Stimulated activated CD4-positive, alpha-beta T cell treated with anti-CD3 and anti-CD28 coated beads, Interleukin-4, amount 100 ng/mL, for 24 hours (primary cell): ENCODE data around the gene DNAJB9.
"Not testable (repeated sequence)": the region's sequence is repeated elsewhere in the genome, so short reads cannot be mapped to it uniquely, and the experiment has no call there.

Experiments
- DNase-seq: peaks from one replicate; pipeline ENCODE4 v3.0.0-alpha.2; 2020

DNAJB9 gene

GRCh38 chr7:108569381-108570145, at the start of gene DNAJB9, which contains the start of gene THAP5:
Gene DNAJB9 (plus strand): TSS chr7:108569874. CDS start chr7:108571727, 1,853 bp downstream.
Gene THAP5 (minus strand): TSS chr7:108569706. CDS start chr7:108569569, 137 bp downstream.
- DNase-seq: peak; percentile 100

GRCh38 chr7:108522780-108523179, 46.9 kb upstream of the DNAJB9 start:
- DNase-seq: no peak

- no peak for DNase-seq
These were observed 44.2 kb upstream of the DNAJB9 start for GRCh38 chr7:108525327-108525984.

GRCh38 chr7:108525985-108526767, 43.5 kb upstream of the DNAJB9 start, which contains the start of gene PNPLA8:
Gene PNPLA8 (minus strand): TSS chr7:108526135. CDS start chr7:108515491, 10,644 bp downstream.
- peak; percentile 100 for DNase-seq

GRCh38 chr7:108526768-108527017, 43.0 kb upstream of the DNAJB9 start:
- no peak for DNase-seq

GRCh38 chr7:108528183-108528712, 41.4 kb upstream of the DNAJB9 start:
- no peak for DNase-seq

GRCh38 chr7:108529341-108529740, 40.3 kb upstream of the DNAJB9 start:
- DNase-seq: no peak

- no peak for DNase-seq
These were observed 36.0 kb upstream of the DNAJB9 start for GRCh38 chr7:108533712-108534111.

GRCh38 chr7:108535257-108535656, 34.4 kb upstream of the DNAJB9 start:
- no peak for DNase-seq

GRCh38 chr7:108535744-108536143, 33.9 kb upstream of the DNAJB9 start:
- DNase-seq: no peak

GRCh38 chr7:108537229-108537628, 32.4 kb upstream of the DNAJB9 start:
- no peak for DNase-seq

GRCh38 chr7:108538236-108538635, 31.4 kb upstream of the DNAJB9 start:
- not testable (repeated sequence) for DNase-seq

- DNase-seq: not testable (repeated sequence)
These were observed 31.0 kb upstream of the DNAJB9 start for GRCh38 chr7:108538685-108539084.

GRCh38 chr7:108541478-108541877, 28.2 kb upstream of the DNAJB9 start:
- no peak for DNase-seq

- not testable (repeated sequence) for DNase-seq
These were observed 21.4 kb upstream of the DNAJB9 start for GRCh38 chr7:108548141-108548896.

- DNase-seq: not testable (repeated sequence)
These were observed 13.0 kb upstream of the DNAJB9 start for GRCh38 chr7:108556665-108557064.

- DNase-seq: no peak
These were observed 12.5 kb upstream of the DNAJB9 start for GRCh38 chr7:108557191-108557590.

GRCh38 chr7:108557617-108558016, 12.1 kb upstream of the DNAJB9 start:
- no peak for DNase-seq

GRCh38 chr7:108559253-108559652, 10.4 kb upstream of the DNAJB9 start:
- DNase-seq: no peak

- DNase-seq: no peak
These were observed 8.5 kb upstream of the DNAJB9 start for GRCh38 chr7:108561047-108561619.

- DNase-seq: no peak
These were observed 3.7 kb upstream of the DNAJB9 start for GRCh38 chr7:108565987-108566386.

- DNase-seq: no peak
These were observed 783 bp upstream of the DNAJB9 start for GRCh38 chr7:108568801-108569380.
